ENCODE data around the gene TTR.

DNA sequence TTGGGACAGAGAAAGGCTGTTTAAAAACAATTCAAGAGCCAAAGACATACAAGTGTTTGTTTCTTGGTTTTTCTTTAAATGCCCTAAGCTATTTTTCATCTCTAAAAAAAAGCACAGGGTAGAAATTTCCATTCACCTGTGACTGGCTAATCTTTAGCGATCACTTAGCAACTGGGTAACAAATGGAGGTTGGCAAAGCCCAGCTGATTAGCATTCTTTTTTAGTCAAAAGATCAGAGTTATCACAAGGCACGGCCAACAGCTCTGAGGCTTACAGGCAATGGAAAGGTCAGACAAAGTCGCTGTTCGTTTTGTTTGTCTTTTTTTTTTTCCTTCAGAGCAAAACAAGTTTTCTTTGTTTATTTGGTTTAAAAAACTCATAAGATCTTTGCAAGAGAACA lies 29.0 kb upstream of the TTR start:
- TF ChIP-seq, protein P1, sequence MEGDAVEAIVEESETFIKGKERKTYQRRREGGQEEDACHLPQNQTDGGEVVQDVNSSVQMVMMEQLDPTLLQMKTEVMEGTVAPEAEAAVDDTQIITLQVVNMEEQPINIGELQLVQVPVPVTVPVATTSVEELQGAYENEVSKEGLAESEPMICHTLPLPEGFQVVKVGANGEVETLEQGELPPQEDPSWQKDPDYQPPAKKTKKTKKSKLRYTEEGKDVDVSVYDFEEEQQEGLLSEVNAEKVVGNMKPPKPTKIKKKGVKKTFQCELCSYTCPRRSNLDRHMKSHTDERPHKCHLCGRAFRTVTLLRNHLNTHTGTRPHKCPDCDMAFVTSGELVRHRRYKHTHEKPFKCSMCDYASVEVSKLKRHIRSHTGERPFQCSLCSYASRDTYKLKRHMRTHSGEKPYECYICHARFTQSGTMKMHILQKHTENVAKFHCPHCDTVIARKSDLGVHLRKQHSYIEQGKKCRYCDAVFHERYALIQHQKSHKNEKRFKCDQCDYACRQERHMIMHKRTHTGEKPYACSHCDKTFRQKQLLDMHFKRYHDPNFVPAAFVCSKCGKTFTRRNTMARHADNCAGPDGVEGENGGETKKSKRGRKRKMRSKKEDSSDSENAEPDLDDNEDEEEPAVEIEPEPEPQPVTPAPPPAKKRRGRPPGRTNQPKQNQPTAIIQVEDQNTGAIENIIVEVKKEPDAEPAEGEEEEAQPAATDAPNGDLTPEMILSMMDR (conservative IDR thresholded peaks at IDR 0.05; ENCODE audit: low read depth in 2 of 2): no peak
- TF ChIP-seq POLR2AphosphoS5 (IDR thresholded peaks at IDR 0.05; ENCODE audit: low read depth) (no peak), EZH2phosphoT487 (IDR thresholded peaks at IDR 0.05; ENCODE audit: unreplicated experiment) (no peak)
